Lung microvascular endothelial cell (primary cell): Measurements from ENCODE around the gene PREPL. TPM values are rescaled to one million over a fixed set of nuclear protein-coding genes. Genes with fewer than 3 reads are reported as not detected.

Source experiments
- DNase-seq, 2 donors: peaks; one replicate each; pipeline versions ENCODE4 v3.0.0 to v3.0.0-alpha.2; 2010; ENCODE audit warnings: low read depth in 2 of 2
- total RNA-seq: library from RNA; depleted of rRNA; stranded (reverse); fragments of >200 nt; gene quantifications from 2 replicates; pipeline ENCODE4 v1.2.1, GENCODE V29; 2014

Gene PREPL
- total RNA-seq, 1 donor from 2014 or later, result 16.1 TPM

DNA sequence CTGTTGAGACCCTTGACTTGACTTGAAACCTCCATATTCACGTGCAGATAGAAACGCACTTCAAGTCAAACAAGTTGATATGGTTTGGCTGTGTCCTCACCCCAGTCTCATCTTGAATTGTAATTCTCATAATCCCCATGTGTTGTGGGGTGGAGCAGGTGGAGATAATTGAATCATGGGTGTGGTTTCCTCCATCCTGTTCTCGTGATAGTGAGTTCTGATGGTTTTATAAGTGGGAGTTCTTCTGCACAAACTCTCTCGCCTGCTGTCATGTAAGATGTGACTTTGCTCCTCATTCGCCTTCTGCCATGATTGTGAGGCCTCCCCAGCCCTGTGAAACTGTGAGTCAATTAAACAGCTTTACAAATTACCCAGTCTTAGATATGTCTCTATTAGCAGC is 64.6 kb downstream of the PREPL start:
- no peak for DNase-seq

DNA sequence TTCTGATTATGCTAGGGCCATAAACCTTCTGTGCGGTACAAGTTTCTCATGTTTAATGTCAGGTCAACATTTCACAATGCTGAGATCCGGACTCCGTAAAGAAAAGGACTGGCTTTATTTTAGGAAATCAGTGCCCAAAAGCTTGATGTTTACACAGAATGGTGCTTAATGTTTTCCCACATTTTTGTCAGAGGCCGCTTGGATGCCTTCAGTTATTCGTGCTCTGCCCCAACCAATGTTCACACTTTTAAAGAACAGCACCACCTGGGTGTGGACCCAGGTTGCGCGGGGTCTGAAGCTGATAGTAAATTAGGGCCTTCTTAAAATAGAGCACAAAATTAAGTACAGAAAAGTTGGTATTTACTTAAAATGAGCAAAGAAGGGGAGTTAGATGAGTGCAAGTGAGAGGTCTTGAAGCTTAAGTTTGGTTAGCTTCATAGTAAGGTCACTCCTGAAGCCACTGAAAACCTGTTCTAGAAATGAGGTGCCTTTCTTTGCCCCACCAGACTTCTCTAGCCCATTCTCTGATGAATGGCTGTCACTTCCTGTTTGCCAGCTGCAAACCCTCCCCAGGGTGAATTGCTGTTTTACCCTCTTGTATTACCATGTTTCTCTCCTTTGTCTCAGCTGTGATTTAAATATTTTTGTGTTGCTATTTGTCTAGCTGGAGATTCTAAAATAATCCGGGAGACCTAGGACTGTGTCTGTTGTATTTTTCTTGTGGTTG is 65.5 kb downstream of the PREPL start:
- DNase-seq, result peak in 1 of 2 donors; percentile 5

DNA sequence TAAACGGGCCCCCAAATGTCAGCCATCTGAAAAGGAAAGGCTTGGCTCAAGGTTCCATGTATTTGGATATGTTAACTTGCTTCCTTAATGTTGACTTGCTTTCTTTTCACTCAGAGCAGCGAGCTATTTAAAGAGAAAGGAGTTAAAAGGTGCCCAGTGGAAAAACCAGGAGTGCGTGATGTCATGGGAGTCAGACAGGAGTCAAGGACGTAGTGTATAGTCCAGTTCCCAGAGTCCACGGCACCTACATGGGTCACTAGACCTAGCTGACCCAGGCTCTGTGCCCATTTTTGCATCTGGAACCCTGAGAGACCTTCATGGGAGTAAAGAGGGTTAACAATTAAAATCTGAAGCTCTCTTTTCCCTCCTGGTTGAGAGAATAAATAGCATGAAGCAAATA is 66.2 kb downstream of the PREPL start:
- DNase-seq, result no peak

DNA sequence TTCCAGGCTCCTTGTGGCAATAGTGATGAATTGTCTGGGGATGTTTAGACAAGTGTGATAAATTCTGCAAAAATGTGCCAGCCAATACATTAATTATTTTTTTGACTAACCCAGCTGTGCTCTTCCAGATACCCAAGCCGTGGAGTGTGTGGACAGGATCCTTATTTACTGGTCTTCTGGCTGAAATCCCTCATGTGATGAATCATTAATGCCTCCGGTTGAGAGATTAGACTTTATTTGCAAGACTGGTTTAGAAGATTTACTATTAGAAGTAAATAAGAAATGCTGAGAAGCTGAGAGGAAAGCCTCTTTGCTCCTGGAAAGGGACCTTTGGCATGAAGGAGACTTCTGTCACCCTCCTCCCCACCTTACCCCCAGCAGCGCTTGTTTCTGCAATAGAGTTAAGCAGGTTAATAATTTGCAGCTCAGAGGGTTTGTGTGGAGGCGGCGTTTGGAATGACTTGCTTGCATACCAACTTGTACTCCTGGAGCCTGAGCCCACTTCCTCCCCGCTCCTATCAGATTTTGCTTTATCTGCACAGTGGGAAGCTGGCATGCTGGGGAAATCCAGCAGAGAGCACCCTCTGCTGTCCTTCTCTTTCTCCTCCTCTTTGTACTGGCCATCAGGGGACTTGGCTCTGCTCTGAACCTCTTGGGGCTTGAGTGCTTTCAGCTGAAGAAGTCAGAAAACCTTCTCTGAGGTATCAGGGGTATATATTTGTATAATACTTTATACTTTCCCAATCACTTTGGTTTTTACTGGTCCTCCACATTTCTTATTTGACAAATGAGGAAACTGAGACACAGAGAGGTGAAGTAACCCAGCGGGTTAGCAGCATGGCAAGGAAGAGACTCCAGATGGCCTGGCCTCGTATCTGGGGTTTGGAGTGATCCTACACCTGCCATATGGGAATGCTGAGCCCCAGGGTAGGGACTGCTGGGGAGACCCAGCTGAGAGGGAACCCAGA is 69.7 kb downstream of the PREPL start:
- peak; percentile 44 to 58 for DNase-seq

DNA sequence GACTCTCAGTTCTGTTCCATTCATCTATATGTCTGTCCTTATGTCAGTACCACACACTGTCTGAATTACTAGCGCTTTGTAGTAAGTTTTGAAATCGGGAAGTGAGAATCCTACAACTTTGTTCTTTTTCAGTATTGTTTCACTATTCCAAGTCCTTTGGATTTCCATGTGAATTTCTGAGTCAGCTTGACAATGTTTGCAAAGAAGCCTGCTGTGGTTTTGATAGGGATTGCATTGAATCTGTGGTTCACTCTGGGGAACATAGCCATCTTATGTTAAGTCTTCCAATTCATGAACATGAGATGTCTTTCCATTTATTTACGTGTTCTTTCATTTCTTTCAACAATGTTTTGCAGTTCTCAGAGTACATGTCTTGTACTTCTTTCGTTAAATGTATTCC is 71.0 kb downstream of the PREPL start:
- no peak for DNase-seq

DNA sequence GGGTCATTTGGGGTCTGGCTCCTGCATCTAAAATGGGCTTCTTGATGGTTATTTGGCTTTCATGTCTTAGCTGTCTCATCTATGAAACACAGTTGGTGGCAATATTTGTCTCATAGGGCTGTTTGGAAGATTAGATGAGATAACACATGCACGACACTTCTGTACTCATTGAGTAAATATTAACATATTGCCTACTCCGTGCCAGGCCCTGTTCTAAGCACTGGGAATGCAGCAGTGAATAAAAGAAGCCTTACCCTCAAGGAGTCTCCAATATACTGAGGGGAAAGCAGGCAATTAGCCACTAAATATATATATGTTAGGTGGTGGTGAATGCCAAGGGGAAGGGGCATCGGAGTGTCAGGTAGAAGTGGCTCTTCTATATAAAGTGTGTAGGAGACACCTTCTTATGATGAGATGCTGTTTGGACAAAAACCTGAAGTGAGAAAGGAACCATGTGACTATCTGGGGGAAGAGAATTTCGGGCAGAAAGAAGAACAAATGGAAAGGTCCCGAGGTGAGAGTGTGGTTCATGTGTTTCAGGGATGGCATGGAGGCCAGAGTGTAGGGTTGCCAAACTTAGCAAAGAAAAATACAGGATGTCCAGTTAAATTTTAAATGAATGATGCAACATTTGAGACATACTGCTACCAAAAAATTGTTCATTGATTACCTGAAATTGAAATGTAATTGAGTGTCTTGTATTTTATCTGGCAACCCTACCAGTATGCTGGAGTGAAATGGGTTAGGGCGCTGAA is 74.2 kb downstream of the PREPL start:
- DNase-seq, result no peak

DNA sequence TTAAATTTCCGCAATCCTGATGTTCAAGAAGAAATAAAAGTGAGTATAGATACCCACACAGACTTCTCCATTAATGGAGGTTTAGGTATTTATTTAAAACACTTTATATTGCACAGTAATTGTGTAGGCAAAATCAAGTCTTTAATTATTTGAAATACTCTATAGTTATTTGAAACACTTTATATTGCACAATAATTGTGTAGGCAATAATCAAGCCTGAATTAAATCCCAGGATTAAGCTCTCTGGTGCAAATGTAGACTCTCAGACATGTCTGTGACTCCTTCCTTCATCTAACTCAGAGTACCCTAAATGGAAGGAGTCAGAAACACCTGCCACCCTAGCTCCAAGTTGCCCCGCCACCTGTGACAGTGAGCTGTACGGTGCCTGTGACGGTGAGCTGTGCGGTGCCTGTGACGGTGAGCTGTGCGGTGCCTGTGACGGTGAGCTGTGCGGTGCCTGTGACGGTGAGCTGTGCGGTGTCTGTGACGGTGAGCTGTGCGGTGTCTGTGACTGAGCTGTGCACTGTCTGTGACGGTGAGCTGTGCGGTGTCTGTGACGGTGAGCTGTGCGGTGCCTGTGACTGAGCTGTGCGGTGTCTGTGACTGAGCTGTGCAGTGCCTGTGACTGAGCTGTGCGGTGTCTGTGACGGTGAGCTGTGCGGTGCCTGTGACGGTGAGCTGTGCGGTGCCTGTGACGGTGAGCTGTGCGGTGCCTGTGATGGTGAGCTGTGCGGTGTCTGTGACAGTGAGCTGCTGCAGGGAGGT is 75.0 kb downstream of the PREPL start:
- DNase-seq, result no peak

DNA sequence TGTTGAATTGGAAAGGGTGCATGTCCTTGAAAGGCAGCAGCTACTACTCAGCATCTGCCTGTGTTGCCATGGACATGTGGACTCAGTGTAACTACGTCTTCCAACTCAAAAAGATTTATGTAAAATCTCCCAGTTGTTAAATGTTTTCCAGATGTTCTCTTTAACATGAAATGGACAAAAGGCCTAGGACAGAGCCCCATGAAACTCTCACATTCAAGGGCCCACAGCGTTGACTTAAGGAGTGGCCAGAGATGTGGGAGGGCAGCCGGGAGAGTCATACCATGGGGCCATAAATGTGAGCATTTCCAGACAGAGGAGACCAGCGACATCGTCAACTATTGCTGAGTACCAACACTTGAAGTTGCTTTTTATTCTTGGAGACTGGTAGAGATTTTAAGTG is 76.1 kb downstream of the PREPL start:
- DNase-seq, result no peak

DNA sequence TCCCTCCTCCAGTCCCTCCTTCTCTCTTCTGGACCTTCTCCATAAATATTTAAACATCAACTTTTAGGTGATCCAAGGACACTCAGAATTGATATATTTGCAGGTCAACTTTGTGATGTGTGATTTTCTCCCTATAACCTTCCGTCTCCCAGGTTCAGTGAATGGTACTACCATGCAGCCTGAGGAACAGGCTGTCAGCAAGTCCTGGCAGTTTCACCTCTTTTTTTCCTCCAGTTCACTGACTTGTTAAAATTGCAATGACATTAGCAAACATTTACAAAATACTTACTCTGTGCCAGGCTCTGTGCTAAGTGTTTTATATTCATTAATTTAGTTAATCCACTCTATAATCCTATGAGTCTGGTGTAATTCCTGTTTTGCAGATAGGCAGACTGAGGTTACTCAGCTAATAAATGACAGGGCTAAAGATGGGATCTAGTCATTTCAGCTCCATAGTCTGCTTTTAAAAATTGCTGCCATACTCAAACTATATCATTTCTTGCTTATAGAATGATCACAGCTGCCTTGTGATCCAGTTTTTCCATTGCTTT is 78.1 kb downstream of the PREPL start:
- DNase-seq, result no peak

DNA sequence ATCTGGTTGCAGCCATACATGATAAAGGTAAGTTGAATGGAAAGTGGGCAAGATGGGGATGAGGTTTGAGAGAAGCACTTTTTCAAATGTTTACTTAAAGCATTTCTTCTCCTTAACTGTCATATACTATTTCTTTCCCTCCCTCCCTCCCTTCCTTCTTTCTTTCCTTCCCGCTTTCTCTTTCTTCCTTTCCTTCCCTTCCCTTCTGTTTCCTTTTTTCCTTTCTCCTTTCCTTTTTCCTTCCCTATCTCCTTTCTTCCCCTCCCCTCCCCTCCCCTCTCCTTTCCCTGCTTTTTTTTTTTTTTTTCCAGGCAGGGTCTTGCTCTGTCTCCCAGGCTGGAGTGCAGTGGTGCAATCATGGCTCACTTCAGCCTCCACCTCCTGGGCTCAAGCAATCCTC is 80.4 kb downstream of the PREPL start:
- DNase-seq, result no peak

DNA sequence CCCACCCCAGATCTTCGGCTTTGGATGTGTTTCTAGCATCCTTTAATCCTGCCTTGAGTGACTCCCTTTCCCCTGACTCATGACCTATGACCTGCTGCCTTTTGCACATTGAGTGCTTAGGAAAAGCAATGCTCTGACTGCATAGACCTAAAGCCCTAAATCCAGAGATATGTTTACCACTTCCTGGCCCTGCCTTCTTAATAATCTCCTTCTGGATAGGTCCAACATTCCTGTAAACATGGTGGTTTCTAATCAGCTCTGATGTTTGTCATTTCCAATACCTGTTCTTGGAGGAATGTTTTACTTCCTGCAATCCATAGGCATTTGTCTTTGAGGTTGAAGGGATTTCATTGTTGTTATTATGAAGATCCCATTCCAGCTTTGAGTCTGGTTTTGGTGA is 83.8 kb downstream of the PREPL start:
- DNase-seq, result no peak

DNA sequence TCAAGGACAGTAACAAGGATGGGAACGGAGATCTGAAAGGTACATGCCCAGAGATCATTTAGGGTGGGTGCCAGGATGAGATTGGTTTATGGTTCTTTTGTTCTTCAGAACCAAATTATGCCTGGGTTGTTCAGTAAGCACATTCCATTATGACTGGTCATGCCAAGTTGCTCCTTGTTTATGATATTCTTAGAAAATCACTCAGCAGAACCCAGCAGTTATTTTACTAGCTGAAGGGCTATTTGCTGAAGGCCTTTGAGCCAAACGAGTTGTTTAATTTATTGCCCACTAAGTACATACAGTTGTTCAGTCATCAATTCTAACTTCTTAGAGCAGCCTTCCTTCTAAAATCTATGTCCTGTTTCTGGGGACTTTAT is 85.4 kb downstream of the PREPL start:
- DNase-seq, result no peak

DNA sequence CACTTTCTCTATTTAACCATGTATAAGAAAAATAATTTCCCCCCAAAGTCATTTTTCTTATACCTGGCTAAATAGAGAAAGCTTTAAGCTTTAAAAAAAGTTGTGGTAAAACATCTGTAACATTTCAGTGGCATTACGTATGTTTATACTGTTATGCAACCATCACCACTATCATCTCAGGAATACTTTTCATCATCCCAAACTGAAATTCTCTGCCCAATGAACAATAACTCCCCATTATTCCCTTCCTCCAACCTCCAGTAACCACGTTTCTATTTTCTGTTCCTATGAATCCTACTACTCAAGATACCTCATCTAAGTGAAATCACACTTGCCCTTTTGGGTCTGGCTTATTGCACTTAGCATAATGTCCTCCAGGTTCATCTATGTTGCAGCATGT is 87.7 kb downstream of the PREPL start:
- DNase-seq, result no peak

DNA sequence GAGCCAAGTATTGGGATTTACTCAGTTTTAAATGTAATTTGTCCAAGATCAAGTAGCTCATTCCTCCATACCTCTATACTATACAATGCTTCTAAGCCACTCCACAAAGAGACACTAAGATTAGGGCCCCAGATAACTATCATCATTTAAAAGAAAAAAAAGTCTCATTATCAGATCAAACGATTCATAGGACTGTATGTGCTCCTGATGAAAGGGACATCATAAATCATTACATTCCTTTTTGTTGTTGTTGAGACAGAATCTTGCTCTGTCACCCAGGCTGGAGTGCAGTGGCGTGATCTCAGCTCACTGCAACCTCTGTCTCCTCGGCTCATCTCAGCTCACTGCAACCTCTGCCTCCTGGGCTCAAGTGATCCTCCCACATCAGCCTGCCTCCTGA is 88.2 kb downstream of the PREPL start:
- DNase-seq, result no peak

DNA sequence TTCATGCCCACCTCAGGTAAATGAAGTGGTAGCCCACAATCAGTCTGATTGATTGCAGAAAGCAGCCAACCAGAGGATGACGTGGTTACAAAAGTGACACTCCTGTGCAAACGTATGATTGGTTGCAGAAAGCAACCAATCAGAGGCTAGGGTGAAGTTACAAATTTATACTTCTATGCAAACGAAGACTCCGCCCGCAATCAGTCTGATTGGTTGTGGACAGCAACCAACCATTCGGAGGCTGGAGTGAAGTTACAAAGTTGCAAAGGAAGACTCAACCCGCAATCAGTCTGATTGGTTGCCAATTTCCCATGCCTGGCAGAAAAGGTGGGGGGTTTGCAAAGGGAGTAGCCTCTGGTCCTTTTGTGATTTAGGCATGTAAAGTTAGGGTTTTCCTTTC is 90.0 kb downstream of the PREPL start:
- DNase-seq, result no peak

DNA sequence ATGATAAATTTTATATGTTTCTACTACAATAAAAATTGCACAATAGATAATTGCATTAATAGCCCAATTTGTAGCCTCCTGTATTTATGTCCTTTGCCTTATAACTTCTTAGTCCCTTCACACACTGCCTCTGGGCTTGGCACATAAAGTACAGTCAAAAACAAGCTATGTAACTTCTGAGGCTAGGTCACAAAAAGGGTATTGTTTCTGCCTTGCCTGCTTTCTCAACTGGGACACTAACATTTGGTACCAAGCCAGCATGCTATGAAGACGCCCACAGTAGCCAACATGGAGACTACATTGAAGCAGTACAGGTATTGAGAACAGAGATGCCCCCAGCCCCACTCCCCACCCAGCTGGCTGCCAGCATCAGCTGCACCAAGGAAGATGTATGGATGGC is 91.5 kb downstream of the PREPL start:
- no peak for DNase-seq

DNA sequence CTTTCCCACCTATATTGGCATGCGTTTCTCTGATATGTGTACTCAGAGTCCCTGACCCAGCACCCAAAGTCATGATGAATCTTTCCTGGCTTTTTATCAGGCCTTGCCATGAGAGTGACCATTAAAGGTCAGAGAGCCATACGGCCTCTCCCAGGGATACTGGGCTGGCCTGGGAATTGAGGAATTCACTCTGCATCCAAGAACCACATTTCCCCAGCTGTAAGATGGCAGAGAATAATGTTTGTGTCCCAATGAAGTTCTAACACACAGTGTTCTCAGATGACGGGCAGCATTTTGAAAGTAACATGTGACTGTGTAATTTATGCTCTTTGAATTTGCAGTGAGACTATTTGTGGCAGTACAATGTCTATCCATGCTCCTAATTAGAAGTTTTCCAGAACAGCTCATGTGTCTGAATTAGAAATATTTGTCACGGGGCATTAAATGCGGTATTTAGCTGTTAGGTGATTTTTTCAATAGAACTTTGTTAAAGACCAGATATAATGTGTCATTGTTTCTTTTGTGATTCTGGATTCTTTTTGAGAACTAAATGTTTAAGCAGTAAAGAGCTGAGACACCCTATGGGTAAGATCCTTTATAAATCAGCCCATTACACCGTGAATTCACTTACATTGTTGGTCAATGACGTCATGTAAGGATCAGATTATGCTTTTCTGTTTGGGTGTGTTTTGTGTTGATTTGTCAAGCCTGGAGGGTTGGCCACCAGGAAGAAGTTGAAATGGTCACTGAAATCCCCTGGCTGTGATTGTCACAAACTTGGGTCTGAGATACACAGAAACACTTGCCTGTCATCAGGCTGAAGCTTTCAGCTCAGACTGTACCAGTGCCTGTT is 93.3 kb downstream of the PREPL start:
- no peak for DNase-seq
